K562 (cell line): Measurements from ENCODE around the gene ABCG1. TPM values are rescaled to one million over a fixed set of nuclear protein-coding genes. Genes with fewer than 3 reads are reported as not detected.

Source experiments
- ATAC-seq: fragments of 200-7000 bp; cut with Tn5 transposase; 3 replicates; pipeline ENCODE4 v1.9.1; 2020; ENCODE audit warnings: moderate library complexity
- BruUV-seq: library from RNA; stranded (reverse); fragments of 400-500 nt; replicated peaks from 2 replicates; lab custom pipeline; 2021; lab: Mats Ljungman, UMichigan
- CTCF ChIA-PET: fragments of 300-600 bp; formaldehyde crosslinking; extraction: SDS; loops from one replicate; lab custom pipeline; 2021; ENCODE audit warnings: low intra/inter-chr PET ratio; lab: Yijun Ruan, JAX
- POLR2A ChIA-PET: fragments of 300-600, 350-650 bp; sonication (Branson Sonifier 250); formaldehyde crosslinking; extraction: SDS; loops from one replicate; lab custom pipeline; 2021; ENCODE audit warnings: antibody characterized with exemption, inconsistent platforms; lab: Yijun Ruan, JAX
- DNase-seq, 4 experiments: peaks; one replicate each; pipeline versions ENCODE4 v3.0.0 to v3.0.0-alpha.2; 2011 to 2018; ENCODE audit warnings: low spot score in 3 of 4, mixed read lengths in 3 of 4; ENCODE audit errors: extremely low read depth in 1 of 4
- FAIRE-seq: peaks from 2 replicates; lab custom pipeline; 2011; peaks lifted over from hg19 to GRCh38; lab: Jason Lieb, UNC
- H2AFZ ChIP-seq: 2 replicates; pipeline ENCODE4 v1.6.0; 2011; ENCODE audit warnings: low read depth, low read length, control low read depth, inconsistent platforms
- H3K27ac ChIP-seq: fragments of 200-600 bp; 3 replicates; pipeline ENCODE4 v1.8.0; 2011; ENCODE audit warnings: low read depth, mild to moderate bottlenecking, control low read depth, inconsistent platforms, low read length, moderate library complexity, mixed read lengths; ENCODE audit errors: extremely low read depth
- H3K27me3 ChIP-seq, 2 experiments: fragments of 300-600 bp in 1 of 2; 2 replicates in 1 of 2; 3 replicates in 1 of 2; pipeline versions ENCODE4 v1.6.0 to v1.8.0; 2011; ENCODE audit warnings: inconsistent platforms in 2 of 2, low read length in 2 of 2, mild to moderate bottlenecking in 1 of 2, mixed read lengths in 1 of 2, moderate library complexity in 1 of 2; ENCODE audit not compliant: control insufficient read depth in 2 of 2, insufficient read depth in 2 of 2
- H3K36me3 ChIP-seq: fragments of 300-600 bp; 3 replicates; pipeline ENCODE4 v1.8.0; 2011; ENCODE audit warnings: mild to moderate bottlenecking, low read length, inconsistent platforms; ENCODE audit not compliant: control insufficient read depth, insufficient read depth
- H3K4me1 ChIP-seq, 2 experiments: fragments of 200-600 bp in 1 of 2; replicated peaks in 1 of 2; 2 replicates in 1 of 2; 3 replicates in 1 of 2; pipeline versions ENCODE4 v1.5.1 to v1.8.0; 2011; ENCODE audit warnings: inconsistent platforms in 2 of 2, low read length in 2 of 2, mild to moderate bottlenecking in 1 of 2, mixed read lengths in 1 of 2, moderate library complexity in 1 of 2; ENCODE audit not compliant: control insufficient read depth in 2 of 2, insufficient read depth in 2 of 2
- H3K4me2 ChIP-seq: 2 replicates; pipeline ENCODE4 v1.6.1; 2011; ENCODE audit warnings: low read length, control low read depth, inconsistent platforms, mixed read lengths; ENCODE audit not compliant: insufficient read depth
- H3K4me3 ChIP-seq: fragments of 200-600 bp; sonication (generic), shearing (Covaris generic); 2 replicates; pipeline ENCODE4 v1.5.1; 2016; ENCODE audit warnings: control low read depth, inconsistent platforms
- H3K79me2 ChIP-seq: fragments of 200-600 bp; 3 replicates; pipeline ENCODE4 v1.8.0; 2011; ENCODE audit warnings: low read length, inconsistent platforms; ENCODE audit not compliant: control insufficient read depth, insufficient read depth
- H3K9ac ChIP-seq, 2 experiments: 2 replicates each; pipeline versions ENCODE4 v1.6.0 to v1.6.1; 2011; ENCODE audit warnings: low read depth in 2 of 2, low read length in 2 of 2, control low read depth in 1 of 2, inconsistent platforms in 1 of 2, mild to moderate bottlenecking in 1 of 2, mixed read lengths in 1 of 2; ENCODE audit not compliant: insufficient read depth in 1 of 2
- H3K9me1 ChIP-seq: one replicate; pipeline ENCODE4 v1.6.0; 2011; ENCODE audit warnings: inconsistent platforms, mild to moderate bottlenecking, low read length, moderate library complexity; ENCODE audit not compliant: control insufficient read depth, insufficient read depth
- H3K9me3 ChIP-seq: replicated peaks from 2 replicates; pipeline ENCODE4 v1.5.1; 2011; ENCODE audit warnings: low read depth, low read length, inconsistent platforms; ENCODE audit not compliant: control insufficient read depth, insufficient read depth
- H4K20me1 ChIP-seq: replicated peaks from 2 replicates; pipeline ENCODE4 v1.6.1; 2011; ENCODE audit warnings: low read length, inconsistent platforms, mixed read lengths; ENCODE audit not compliant: control insufficient read depth, insufficient read depth
- EGR1 ChIP-seq: fragments of 450-650 bp; conservative IDR thresholded peaks from 2 replicates; pipeline ENCODE4 v1.6.1; 2017; ENCODE audit warnings: mild to moderate bottlenecking
- FOXM1 ChIP-seq, 2 experiments: fragments of 450-650 bp in 1 of 2; sonication (generic) in 1 of 2; formaldehyde crosslinking in 1 of 2; IDR thresholded peaks; 2 replicates each; pipeline versions ENCODE4 v1.6.1 to v1.9.0; 2017 to 2022; ENCODE audit warnings: low read depth in 2 of 2, mild to moderate bottlenecking in 2 of 2, missing genetic modification reagents in 1 of 2, moderate library complexity in 1 of 2
- HLTF ChIP-seq: fragments of 450-650 bp; IDR thresholded peaks from 2 replicates; pipeline ENCODE4 v1.6.1; 2016
- ILK ChIP-seq: fragments of 450-650 bp; IDR thresholded peaks from 2 replicates; pipeline ENCODE4 v1.6.1; 2016; ENCODE audit warnings: missing genetic modification characterization, low read depth, mild to moderate bottlenecking, missing compliant biosample characterization, moderate library complexity, borderline replicate concordance
- NEUROD1 ChIP-seq: fragments of 150-350 bp; IDR thresholded peaks from 2 replicates; pipeline ENCODE4 v1.6.1; 2014; ENCODE audit warnings: borderline replicate concordance, low read length, low read depth; ENCODE audit not compliant: partially characterized antibody
- PHF20 ChIP-seq: fragments of 450-650 bp; IDR thresholded peaks from 2 replicates; pipeline ENCODE4 v1.6.1; 2018; ENCODE audit not compliant: partially characterized antibody
- PML ChIP-seq: IDR thresholded peaks from 2 replicates; pipeline ENCODE4 v1.6.1; 2012; ENCODE audit warnings: low read length, inconsistent platforms
- POU5F1 ChIP-seq: fragments of 150-350 bp; IDR thresholded peaks from 2 replicates; pipeline ENCODE4 v1.6.1; 2014; ENCODE audit warnings: borderline replicate concordance, low read length, low read depth, mild to moderate bottlenecking; ENCODE audit not compliant: partially characterized antibody
- RNF2 ChIP-seq: sonication (generic); IDR thresholded peaks from 2 replicates; pipeline ENCODE4 v1.6.1; 2016
- ZNF23 ChIP-seq: fragments of 250-450 bp; sonication (Bioruptor Pico); IDR thresholded peaks from 2 replicates; pipeline ENCODE4 v1.4.0; 2020; ENCODE audit warnings: mild to moderate bottlenecking
- ZNF511 ChIP-seq: sonication (generic); formaldehyde crosslinking; IDR thresholded peaks from 2 replicates; pipeline ENCODE4 v1.8.0; 2022; ENCODE audit warnings: mild to moderate bottlenecking, missing genetic modification reagents
- ZNF586 ChIP-seq: fragments of 450-650 bp; formaldehyde crosslinking; conservative IDR thresholded peaks from 2 replicates; pipeline ENCODE4 v1.4.0; 2020; ENCODE audit warnings: mild to moderate bottlenecking, moderate library complexity
- ZNF830 ChIP-seq: fragments of 250-450 bp; sonication (Bioruptor Pico); IDR thresholded peaks from 2 replicates; pipeline ENCODE4 v1.5.0; 2021; ENCODE audit warnings: mild to moderate bottlenecking
- WGBS: fragments of 100-300 bp; shearing (Covaris generic); methylation state at CpG from one replicate; pipeline ENCODE4 v1.1.6; 2016; ENCODE audit warnings: low coverage, mixed read lengths; ENCODE audit not compliant: insufficient coverage; ENCODE audit errors: missing lambda C conversion rate; 5-methylcytosine and 5-hydroxymethylcytosine counted together
- in situ Hi-C: fragments of 300-500 bp; cut with MboI; formaldehyde crosslinking; loops from 4 replicates; pipeline ENCODE4 v1.15.0; 2018; ENCODE audit warnings: inconsistent platforms, mixed read lengths
- intact Hi-C: fragments of 100-400 bp; cut with micrococcal nuclease; formaldehyde crosslinking; loops from 2 replicates; pipeline ENCODE4 v1.14.2; 2022
- polyA plus RNA-seq, 8 experiments: library from polyadenylated mRNA; depleted of rRNA in 4 of 8; stranded (reverse) in 5 of 8; unstranded in 3 of 8; fragments of >200 nt; fragmentation: Nextera tagmentation in 2 of 8; fragmentation: Illumina TruSeq in 1 of 8; extraction: Ambion mirVana in 2 of 8; extraction: Trizol in 1 of 8; gene quantifications; 2 replicates each; pipeline versions ENCODE4 v1.2.1 to v1.2.3, GENCODE V29; 2011 to 2014; ENCODE audit warnings: inconsistent platforms in 1 of 8, missing spikeins in 1 of 8
- total RNA-seq, 7 experiments: library from RNA; depleted of rRNA in 6 of 7; stranded (reverse); fragments of >200 nt in 6 of 7; fragmentation: Illumina TruSeq in 2 of 7; extraction: Trizol in 2 of 7; gene quantifications; 2 replicates each; pipeline versions ENCODE4 v1.2.1 to v1.2.3, GENCODE V29; 2011 to 2021; ENCODE audit warnings: low replicate concordance in 1 of 7

ABCG1 gene
- total and polyA plus RNA-seq, 9 of the 15 experiments (the other 6 are each of a cell fraction or from before 2014, with no cell fraction given) = 0.04 to 0.09 TPM; not detected in 7

- H3K27me3 ChIP-seq = peaks cover 46 to 89% of the 10 kb centered on the region in 2 experiments
- H3K4me2 ChIP-seq = no peak overlapping the region
- no peaks in the 10 kb centered on the region for H3K79me2 ChIP-seq
- in situ Hi-C loops = loop anchor here (10.0 kb wide), 1 partner anchor 133 kb away; no protein-coding TSS in a partner anchor
- H3K4me1 ChIP-seq = peaks cover 0 to 10% of the 10 kb centered on the region in 2 experiments; a peak in 1 of 5 replicates
- no peaks in the 10 kb centered on the region for H3K9me3 ChIP-seq
- FAIRE-seq (no peak), DNase-seq (no peak), ATAC-seq (no peak)
- H3K9me1 ChIP-seq = no peaks in the 10 kb centered on the region
- no peaks in the 10 kb centered on the region for H3K36me3 ChIP-seq
- no peak overlapping the region for H3K4me3 ChIP-seq
- intact Hi-C loops = no loop called here
- ChIA-PET CTCF (interaction anchor here (0.7 kb wide), 1 partner anchor 281 kb away, joined by 4 read pairs; no protein-coding TSS in a partner anchor), POLR2A (interaction anchor here (0.6 kb wide), 1 partner anchor 170 kb away, joined by 3 read pairs; no protein-coding TSS in a partner anchor)
- 2% methylated on average over 21 of the region's 21 CpGs for WGBS
- no peak overlapping the region for H2AFZ ChIP-seq
- peaks cover 26% of the 10 kb centered on the region for H4K20me1 ChIP-seq
- BruUV-seq = no TSS peak
- no peak overlapping the region for H3K27ac ChIP-seq
- no peak overlapping the region for H3K9ac ChIP-seq
- TF ChIP-seq EGR1 (0 out of 2 replicates have a peak, but pooled peaks have one; percentile 20), NEUROD1 (no peak), PHF20 (no peak)
Measured at GRCh38 chr21:42311816-42312625, 93.1 kb downstream of the ABCG1 start.

- no peaks in the 10 kb centered on the region for H3K9me3 ChIP-seq
- POLR2A ChIA-PET = interaction anchor here (0.6 kb wide), 1 partner anchor 171 kb away, joined by 3 read pairs; no protein-coding TSS in a partner anchor
- no peaks in the 10 kb centered on the region for H3K36me3 ChIP-seq
- H4K20me1 ChIP-seq = peaks cover 32% of the 10 kb centered on the region
- intact Hi-C loops (no loop called here), in situ Hi-C loops (loop anchor here (10.0 kb wide), 1 partner anchor 132 kb away; no protein-coding TSS in a partner anchor)
- ATAC-seq (no peak), FAIRE-seq (no peak), DNase-seq (no peak)
- no peak overlapping the region for H3K27ac ChIP-seq
- TF ChIP-seq POU5F1 (no peak), FOXM1 (IDR thresholded peaks at IDR 0.05; ENCODE audit: low read depth) (no peak), FOXM1 (CRISPR knock-in tag; IDR thresholded peaks at IDR 0.05; ENCODE audit: low read depth) (no peak), HLTF (no peak), ZNF23 (no peak), ILK (tag) (no peak), RNF2 (no peak), PML (no peak), ZNF586 (CRISPR knock-in tag) (no peak), ZNF830 (CRISPR knock-in tag) (no peak), ZNF511 (CRISPR knock-in tag) (no peak)
- no TSS peak for BruUV-seq
- no peak overlapping the region for H3K9ac ChIP-seq
- no peak overlapping the region for H3K4me2 ChIP-seq
- 5% methylated on average over 16 of the region's 16 CpGs for WGBS
- peaks cover 0 to 10% of the 10 kb centered on the region in 2 experiments; a peak in 1 of 5 replicates for H3K4me1 ChIP-seq
- H2AFZ ChIP-seq = no peak overlapping the region
- no peaks in the 10 kb centered on the region for H3K79me2 ChIP-seq
- CTCF ChIA-PET = no interaction called here
- peaks cover 51 to 92% of the 10 kb centered on the region in 2 experiments for H3K27me3 ChIP-seq
- no peaks in the 10 kb centered on the region for H3K9me1 ChIP-seq
- H3K4me3 ChIP-seq = no peak overlapping the region
Measured at GRCh38 chr21:42312626-42313104, 93.7 kb downstream of the ABCG1 start.
